GM18511 (cell line): ENCODE data around the gene LRRC57.

ENCODE experiments used
- ATAC-seq: cut with Tn5 transposase; IDR thresholded peaks from one replicate; pipeline ENCODE4 v1.9.1; 2021; ENCODE audit warnings: mild to moderate bottlenecking, moderate library complexity; ENCODE audit not compliant: unreplicated experiment

Gene LRRC57

GRCh38 chr15:42493679-42494078 lies 54.9 kb downstream of the LRRC57 start:
- ATAC-seq: no peak

GRCh38 chr15:42491539-42492225 lies 56.9 kb downstream of the LRRC57 start:
- no peak for ATAC-seq

- ATAC-seq: no peak
Observed at GRCh38 chr15:42490671-42491538, 57.7 kb downstream of the LRRC57 start, which contains the start of gene ZNF106. TSS of gene ZNF106 (minus strand) at chr15:42491141. CDS start at chr15:42472289, 18,852 bp downstream.

- ATAC-seq: no peak
Observed at GRCh38 chr15:42490291-42490670, 58.3 kb downstream of the LRRC57 start.
